CD4-positive, alpha-beta memory T cell (primary cell): Measurements from ENCODE around the gene PSD. TPM values are rescaled to one million over a fixed set of nuclear protein-coding genes. Genes with fewer than 3 reads are reported as not detected.

ENCODE experiments used
- CTCF ChIA-PET: fragments of 350-600 bp; sonication (Branson Sonifier 250); formaldehyde crosslinking; loops from one replicate; lab custom pipeline; 2021; ENCODE audit warnings: inconsistent platforms; ENCODE audit not compliant: partially characterized antibody; lab: Charles Lee
- POLR2A ChIA-PET: fragments of 350-600 bp; sonication (Branson Sonifier 250); formaldehyde crosslinking; loops from one replicate; lab custom pipeline; 2021; ENCODE audit not compliant: partially characterized antibody; lab: Charles Lee
- DNase-seq, 5 donors: peaks; one replicate each; pipeline versions ENCODE4 v3.0.0 to v3.0.0-alpha.2; 2020 to 2022; ENCODE audit warnings: mixed read lengths in 1 of 5
- H3K27ac ChIP-seq: one replicate; pipeline ENCODE4 v1.7.0; 2013; ENCODE audit warnings: low read depth, low read length
- H3K27me3 ChIP-seq: 2 replicates; pipeline ENCODE4 v1.7.0; 2013; ENCODE audit warnings: mild to moderate bottlenecking, low read length, moderate library complexity; ENCODE audit not compliant: insufficient read depth
- H3K36me3 ChIP-seq: 2 replicates; pipeline ENCODE4 v1.7.0; 2013; ENCODE audit warnings: mild to moderate bottlenecking, low read length, moderate library complexity; ENCODE audit not compliant: insufficient read depth
- H3K4me1 ChIP-seq: 2 replicates; pipeline ENCODE4 v1.7.0; 2013; ENCODE audit warnings: mild to moderate bottlenecking, low read length, moderate library complexity; ENCODE audit not compliant: insufficient read depth
- H3K4me3 ChIP-seq, 2 donors: one replicate each; pipeline ENCODE4 v1.7.0; 2013; ENCODE audit warnings: low read length in 2 of 2, mild to moderate bottlenecking in 1 of 2
- H3K9me3 ChIP-seq, 2 donors: one replicate each; pipeline ENCODE4 v1.7.0; 2013; ENCODE audit warnings: low read length in 2 of 2, control low read depth in 1 of 2; ENCODE audit not compliant: control insufficient read depth in 1 of 2
- H3K27ac Mint-ChIP-seq, 7 donors: one replicate each; pipeline ENCODE4 v1.8.0; 2020 to 2021; ENCODE audit warnings: mixed read lengths in 7 of 7, mild to moderate bottlenecking in 6 of 7, inconsistent platforms in 3 of 7, moderate library complexity in 3 of 7
- H3K27me3 Mint-ChIP-seq, 2 donors: one replicate each; pipeline ENCODE4 v1.8.0; 2020 to 2021; ENCODE audit warnings: mixed read lengths in 2 of 2
- H3K36me3 Mint-ChIP-seq, 2 donors: one replicate each; pipeline ENCODE4 v1.8.0; 2020 to 2021; ENCODE audit warnings: mixed read lengths in 2 of 2, inconsistent platforms in 1 of 2, mild to moderate bottlenecking in 1 of 2
- H3K4me1 Mint-ChIP-seq, 4 donors: one replicate each; pipeline ENCODE4 v1.8.0; 2020 to 2021; ENCODE audit warnings: mixed read lengths in 4 of 4, mild to moderate bottlenecking in 1 of 4
- H3K4me3 Mint-ChIP-seq, 8 donors: one replicate each; pipeline ENCODE4 v1.8.0; 2020 to 2021; ENCODE audit warnings: mixed read lengths in 8 of 8, mild to moderate bottlenecking in 7 of 8, moderate library complexity in 6 of 8, inconsistent platforms in 3 of 8
- H3K9me3 Mint-ChIP-seq, 8 donors: one replicate each; pipeline ENCODE4 v1.8.0; 2020 to 2021; ENCODE audit warnings: mixed read lengths in 8 of 8, mild to moderate bottlenecking in 5 of 8, inconsistent platforms in 3 of 8, moderate library complexity in 1 of 8
- intact Hi-C: fragments of 100-400 bp; cut with micrococcal nuclease; formaldehyde crosslinking; loops from one replicate; pipeline ENCODE4 v1.15.1; 2023
- polyA plus RNA-seq, 2 donors: library from polyadenylated mRNA; unstranded; fragments of 300-500 nt; fragmentation: Illumina TruSeq; gene quantifications; one replicate each; pipeline ENCODE4 v1.2.3, GENCODE V29; 2021
- total RNA-seq, 2 experiments: library from RNA; stranded (reverse); gene quantifications; one replicate each; pipeline ENCODE4 v1.2.3, GENCODE V29; 2021

The PSD gene
- total and polyA plus RNA-seq, 4 experiments from 2014 or later, result 2.1 to 5.4 (median 3.8) TPM

- Mint-ChIP-seq H3K27me3 (no peaks in the 10 kb centered on the region), H3K27ac (no peak overlapping the region), H3K9me3 (no peaks in the 10 kb centered on the region), H3K36me3 (peaks cover 0 to 16% of the 10 kb centered on the region in 2 donors), H3K4me3 (no peak overlapping the region), H3K4me1 (peaks cover 10 to 34% (median 23%) of the 10 kb centered on the region in 4 donors)
- H3K36me3 ChIP-seq, result no peaks in the 10 kb centered on the region
- CTCF ChIA-PET, result interaction anchor here (1.5 kb wide), 1 partner anchor 9 kb away, joined by 3 read pairs; the partner anchor contains the start of gene FBXL15
- H3K27me3 ChIP-seq, result no peaks in the 10 kb centered on the region
- no peak for DNase-seq
- H3K27ac ChIP-seq, result no peak overlapping the region
- intact Hi-C loops, result no loop called here
- H3K9me3 ChIP-seq, result no peaks in the 10 kb centered on the region
- POLR2A ChIA-PET, result interaction anchor here (0.5 to 9.9 kb wide), 3 partner anchors 6 to 184 kb away, joined by 3 to 198 read pairs (median 186); partner anchors contain the start of genes C10orf95, FBXL15 and GBF1
- no peak overlapping the region for H3K4me3 ChIP-seq
- peaks cover 26% of the 10 kb centered on the region for H3K4me1 ChIP-seq
These were observed 10.9 kb upstream of the PSD start for GRCh38 chr10:102429468-102429867.

DNA sequence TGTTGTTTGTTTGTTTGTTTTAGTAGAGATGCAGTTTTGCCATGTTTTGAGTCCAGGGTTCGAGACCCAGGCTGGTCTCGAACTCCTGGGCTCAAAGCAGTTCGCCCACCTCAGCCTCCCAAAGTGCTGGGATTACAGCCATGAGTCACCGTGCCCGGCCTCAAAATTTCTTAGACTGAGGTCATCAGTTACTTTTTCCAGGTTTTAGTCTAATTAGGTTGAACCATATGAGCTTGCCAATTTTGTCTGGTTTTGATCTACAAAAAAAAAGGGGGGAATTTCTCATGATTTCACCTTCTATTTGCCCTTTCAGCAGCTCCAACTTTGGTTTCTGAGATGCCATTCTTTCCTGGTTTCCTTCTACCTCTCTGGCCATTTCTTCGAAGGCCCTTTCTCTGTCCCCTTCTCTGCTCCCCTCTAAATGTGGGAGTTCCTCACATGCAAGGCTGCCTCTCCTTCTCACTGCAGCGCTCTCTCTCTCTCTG is 8.3 kb upstream of the PSD start:
- intact Hi-C loops, result no loop called here
- Histone ChIP-seq H3K4me3 (no peak overlapping the region), H3K4me1 (peaks cover 24% of the 10 kb centered on the region), H3K36me3 (peaks cover 10% of the 10 kb centered on the region), H3K9me3 (no peaks in the 10 kb centered on the region), H3K27ac (no peak overlapping the region), H3K27me3 (no peaks in the 10 kb centered on the region)
- H3K36me3 Mint-ChIP-seq, result peaks cover 0 to 8% of the 10 kb centered on the region in 2 donors
- H3K27me3 Mint-ChIP-seq, result no peaks in the 10 kb centered on the region
- peak overlapping the region in 1 of 8 donors; percentile 20 for H3K4me3 Mint-ChIP-seq
- peaks cover 11 to 32% (median 18%) of the 10 kb centered on the region in 4 donors for H3K4me1 Mint-ChIP-seq
- DNase-seq, result no peak
- no peaks in the 10 kb centered on the region for H3K9me3 Mint-ChIP-seq
- CTCF ChIA-PET, result interaction anchor here (1.1 to 1.3 kb wide), 3 partner anchors 11 to 52 kb away, joined by 3 to 7 read pairs (median 3); no protein-coding TSS in a partner anchor
- POLR2A ChIA-PET, result interaction anchor here (1.4 to 8.2 kb wide), 3 partner anchors 7 to 32 kb away, joined by 3 to 198 read pairs (median 12); partner anchors contain the start of genes C10orf95 and CUEDC2
- no peak overlapping the region for H3K27ac Mint-ChIP-seq

DNA sequence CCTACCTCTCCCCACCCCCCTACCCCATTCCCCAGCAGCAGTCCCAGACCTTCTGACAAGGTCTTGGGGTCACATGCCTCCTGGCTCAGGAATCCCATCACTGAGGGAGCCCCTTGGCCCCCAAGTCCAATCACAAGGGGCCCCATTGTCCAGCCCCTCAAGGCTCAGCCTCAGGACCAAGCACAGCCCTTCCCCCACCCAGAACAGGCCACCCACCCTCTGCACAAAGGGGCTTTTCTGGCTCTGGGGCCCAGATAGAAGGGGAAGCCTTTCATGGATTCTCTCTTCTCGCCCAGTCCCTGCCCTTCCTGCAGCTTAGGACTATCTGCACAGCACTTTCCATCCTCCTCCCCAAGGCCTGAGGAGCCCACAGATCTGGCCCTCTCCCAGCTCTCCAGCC is 6.9 kb upstream of the PSD start:
- peak overlapping the region in 1 of 7 donors; percentile 52 for H3K27ac Mint-ChIP-seq
- H3K4me1 Mint-ChIP-seq, result peaks cover 11 to 35% (median 18%) of the 10 kb centered on the region in 4 donors
- H3K36me3 Mint-ChIP-seq, result peaks cover 0 to 13% of the 10 kb centered on the region in 2 donors
- CTCF ChIA-PET, result interaction anchor here (0.6 to 1.3 kb wide), 2 partner anchors 23 to 27 kb away, joined by 3 to 7 read pairs; no protein-coding TSS in a partner anchor
- no peak overlapping the region for H3K4me3 ChIP-seq
- peak overlapping the region in 1 of 8 donors; percentile 13 for H3K4me3 Mint-ChIP-seq
- peaks cover 0 to 4% (median 0%) of the 10 kb centered on the region in 8 donors for H3K9me3 Mint-ChIP-seq
- POLR2A ChIA-PET, result interaction anchor here (3.3 to 8.2 kb wide), 2 partner anchors 8 to 25 kb away, joined by 12 to 198 read pairs; partner anchors contain the start of genes C10orf95 and CUEDC2
- H3K9me3 ChIP-seq, result no peaks in the 10 kb centered on the region
- intact Hi-C loops, result no loop called here
- peaks cover 10% of the 10 kb centered on the region for H3K36me3 ChIP-seq
- no peak for DNase-seq
- no peaks in the 10 kb centered on the region for H3K27me3 ChIP-seq
- peaks cover 20% of the 10 kb centered on the region for H3K4me1 ChIP-seq
- H3K27ac ChIP-seq, result no peak overlapping the region
- H3K27me3 Mint-ChIP-seq, result no peaks in the 10 kb centered on the region

GRCh38 chr10:102424916-102425315 is 6.3 kb upstream of the PSD start:
- ChIA-PET CTCF (interaction anchor here (3.7 to 5.6 kb wide), 2 partner anchors 9 to 25 kb away, joined by 23 to 42 read pairs; partner anchors contain the start of genes C10orf95 and CUEDC2), POLR2A (interaction anchor here (1.1 to 8.2 kb wide), 5 partner anchors 8 to 28 kb away, joined by 3 to 198 read pairs (median 122); partner anchors contain the start of genes C10orf95, CUEDC2 and NFKB2)
- DNase-seq, result no peak
- H3K27ac ChIP-seq, result no peak overlapping the region
- H3K4me3 Mint-ChIP-seq, result no peak overlapping the region
- peaks cover 26% of the 10 kb centered on the region for H3K4me1 ChIP-seq
- no peak overlapping the region for H3K27ac Mint-ChIP-seq
- H3K36me3 ChIP-seq, result peaks cover 10% of the 10 kb centered on the region
- H3K9me3 Mint-ChIP-seq, result peaks cover 0 to 4% (median 0%) of the 10 kb centered on the region in 8 donors
- H3K9me3 ChIP-seq, result no peaks in the 10 kb centered on the region
- H3K27me3 ChIP-seq, result no peaks in the 10 kb centered on the region
- no peak overlapping the region for H3K4me3 ChIP-seq
- peaks cover 0 to 14% of the 10 kb centered on the region in 2 donors for H3K36me3 Mint-ChIP-seq
- intact Hi-C loops, result no loop called here
- H3K4me1 Mint-ChIP-seq, result peaks cover 13 to 40% (median 23%) of the 10 kb centered on the region in 4 donors
- no peaks in the 10 kb centered on the region for H3K27me3 Mint-ChIP-seq

DNA sequence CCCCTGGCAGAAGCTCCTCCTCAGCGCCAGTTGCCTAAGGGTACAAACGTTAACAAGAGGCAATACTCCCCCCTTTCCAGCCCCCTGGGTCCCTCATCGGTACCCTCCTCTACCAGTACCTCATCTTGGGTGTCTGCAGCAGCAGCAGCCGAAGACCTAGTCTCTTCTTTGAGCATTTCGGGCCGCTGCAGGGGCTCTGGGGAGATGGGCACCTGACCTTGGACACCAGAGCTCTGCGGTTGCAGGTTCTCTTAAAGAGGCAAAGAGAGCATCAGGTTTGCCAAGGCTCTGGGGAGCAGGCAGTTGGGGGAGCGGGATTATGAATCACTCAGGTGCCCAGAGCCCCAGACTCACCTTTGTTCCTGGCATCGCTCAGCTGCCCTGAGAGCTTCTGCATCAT is 5.6 kb upstream of the PSD start:
- Mint-ChIP-seq H3K27ac (no peak overlapping the region), H3K9me3 (peaks cover 0 to 4% (median 0%) of the 10 kb centered on the region in 8 donors), H3K4me3 (peak overlapping the region in 1 of 8 donors; percentile 30), H3K4me1 (peaks cover 16 to 48% (median 27%) of the 10 kb centered on the region in 4 donors), H3K36me3 (peaks cover 0 to 14% of the 10 kb centered on the region in 2 donors), H3K27me3 (peaks cover 0 to 2% of the 10 kb centered on the region in 2 donors)
- no peak for DNase-seq
- Histone ChIP-seq H3K36me3 (peaks cover 10% of the 10 kb centered on the region), H3K27ac (no peak overlapping the region), H3K27me3 (no peaks in the 10 kb centered on the region), H3K4me3 (no peak overlapping the region), H3K4me1 (peaks cover 33% of the 10 kb centered on the region), H3K9me3 (no peaks in the 10 kb centered on the region)
- intact Hi-C loops, result no loop called here
- POLR2A ChIA-PET, result interaction anchor here (1.1 to 8.2 kb wide), 6 partner anchors 9 to 27 kb away, joined by 3 to 198 read pairs (median 64); partner anchors contain the start of genes C10orf95, CUEDC2 and NFKB2
- CTCF ChIA-PET, result interaction anchor here (1.2 to 5.6 kb wide), 7 partner anchors 10 to 255 kb away, joined by 4 to 42 read pairs (median 23); partner anchors contain the start of genes C10orf95, CUEDC2 and GBF1

DNA sequence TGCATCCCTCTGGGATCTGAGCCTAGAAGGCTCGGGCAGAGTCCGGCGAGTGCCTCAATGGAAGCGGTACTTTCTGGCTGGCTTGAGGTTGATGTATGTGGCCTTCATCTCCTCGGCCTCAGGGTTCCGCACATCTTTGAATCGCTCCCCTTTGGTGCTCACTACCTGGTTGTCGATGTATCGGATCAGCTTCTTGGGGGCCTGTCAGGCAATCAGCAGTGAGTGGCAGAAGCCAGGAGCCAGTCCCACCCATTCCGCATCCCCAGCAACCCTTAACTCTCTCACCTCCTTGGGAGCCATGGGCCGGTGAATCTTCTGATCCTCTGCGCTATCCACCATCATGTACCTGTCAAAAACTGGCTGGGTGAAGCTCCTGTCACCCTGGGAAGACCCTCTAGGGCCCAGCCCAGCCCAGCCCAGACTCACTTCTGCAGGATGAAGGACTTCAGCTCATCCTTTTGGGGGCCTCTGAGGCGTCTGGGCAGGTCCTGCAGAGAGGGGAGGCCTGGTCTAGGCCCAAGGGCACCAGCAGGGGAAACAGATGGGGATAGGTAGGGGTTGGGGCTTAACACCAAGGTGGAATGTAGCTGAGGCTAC is 4.9 kb upstream of the PSD start:
- H3K4me1 Mint-ChIP-seq, result peaks cover 16 to 51% (median 29%) of the 10 kb centered on the region in 4 donors
- ChIA-PET POLR2A (interaction anchor here (1.1 to 8.2 kb wide), 7 partner anchors 10 to 79 kb away, joined by 3 to 198 read pairs (median 38); partner anchors contain the start of genes ACTR1A, C10orf95, CUEDC2 and NFKB2), CTCF (interaction anchor here (1.1 to 5.6 kb wide), 9 partner anchors 11 to 254 kb away, joined by 4 to 42 read pairs (median 21); partner anchors contain the start of genes C10orf95, CUEDC2 and GBF1)
- peak overlapping the region in 4 of 7 donors; percentile 48 to 96 (median 58) for H3K27ac Mint-ChIP-seq
- H3K4me3 Mint-ChIP-seq, result peak overlapping the region in 6 of 8 donors; percentile 36 to 96 (median 58)
- peaks cover 37% of the 10 kb centered on the region for H3K4me1 ChIP-seq
- H3K36me3 Mint-ChIP-seq, result peaks cover 0 to 14% of the 10 kb centered on the region in 2 donors
- H3K36me3 ChIP-seq, result peaks cover 10% of the 10 kb centered on the region
- no peak overlapping the region for H3K4me3 ChIP-seq
- no peak overlapping the region for H3K27ac ChIP-seq
- intact Hi-C loops, result no loop called here
- no peaks in the 10 kb centered on the region for H3K27me3 ChIP-seq
- DNase-seq, result no peak
- H3K9me3 Mint-ChIP-seq, result peaks cover 0 to 4% (median 0%) of the 10 kb centered on the region in 8 donors
- H3K9me3 ChIP-seq, result no peaks in the 10 kb centered on the region
- peaks cover 0 to 3% of the 10 kb centered on the region in 2 donors for H3K27me3 Mint-ChIP-seq
